GM20000 (cell line): ENCODE data around the gene SLC17A5.

Experiments
- DNase-seq: peaks from one replicate; pipeline ENCODE4 v3.0.0; 2012; ENCODE audit warnings: low spot score
- TF ChIP-seq, protein P1 (sequence below): IDR thresholded peaks from 2 replicates; pipeline ENCODE4 v1.5.1; 2012; ENCODE audit warnings: mild to moderate bottlenecking, control low read depth; ENCODE audit errors: extremely low read depth, missing control alignments

Gene SLC17A5

DNA sequence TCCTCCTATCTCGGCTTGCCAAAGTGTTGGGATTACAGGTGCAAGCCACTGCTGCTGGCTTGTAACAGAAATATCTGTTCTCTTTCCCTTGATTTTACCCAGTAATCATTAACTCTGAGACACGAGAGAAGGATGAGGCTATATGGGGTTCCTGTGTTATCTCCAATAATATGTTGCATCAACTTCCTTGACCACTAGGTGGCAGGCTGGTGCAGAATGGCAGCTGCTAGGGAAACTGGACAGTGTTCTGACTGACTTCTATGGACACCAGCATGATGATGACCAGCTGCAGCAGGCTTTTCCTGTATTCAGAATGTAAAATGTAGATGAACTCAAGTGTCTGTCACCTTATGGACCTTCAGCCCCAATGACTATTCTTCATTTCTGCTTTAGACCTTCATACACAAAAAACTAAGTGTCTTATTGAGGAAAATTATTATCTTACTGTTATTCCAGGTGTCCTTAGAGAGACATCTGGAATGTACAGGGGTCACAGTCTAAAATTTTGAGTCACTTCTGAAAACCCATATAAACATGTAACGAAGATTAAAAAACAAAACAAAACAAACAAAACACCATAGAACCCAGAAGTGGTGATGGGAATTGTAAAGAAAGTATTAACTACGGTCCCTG lies 21.8 kb upstream of the SLC17A5 start:
- peak; percentile 74 for DNase-seq
- TF ChIP-seq, protein P1, sequence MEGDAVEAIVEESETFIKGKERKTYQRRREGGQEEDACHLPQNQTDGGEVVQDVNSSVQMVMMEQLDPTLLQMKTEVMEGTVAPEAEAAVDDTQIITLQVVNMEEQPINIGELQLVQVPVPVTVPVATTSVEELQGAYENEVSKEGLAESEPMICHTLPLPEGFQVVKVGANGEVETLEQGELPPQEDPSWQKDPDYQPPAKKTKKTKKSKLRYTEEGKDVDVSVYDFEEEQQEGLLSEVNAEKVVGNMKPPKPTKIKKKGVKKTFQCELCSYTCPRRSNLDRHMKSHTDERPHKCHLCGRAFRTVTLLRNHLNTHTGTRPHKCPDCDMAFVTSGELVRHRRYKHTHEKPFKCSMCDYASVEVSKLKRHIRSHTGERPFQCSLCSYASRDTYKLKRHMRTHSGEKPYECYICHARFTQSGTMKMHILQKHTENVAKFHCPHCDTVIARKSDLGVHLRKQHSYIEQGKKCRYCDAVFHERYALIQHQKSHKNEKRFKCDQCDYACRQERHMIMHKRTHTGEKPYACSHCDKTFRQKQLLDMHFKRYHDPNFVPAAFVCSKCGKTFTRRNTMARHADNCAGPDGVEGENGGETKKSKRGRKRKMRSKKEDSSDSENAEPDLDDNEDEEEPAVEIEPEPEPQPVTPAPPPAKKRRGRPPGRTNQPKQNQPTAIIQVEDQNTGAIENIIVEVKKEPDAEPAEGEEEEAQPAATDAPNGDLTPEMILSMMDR: peak; percentile 64

DNA sequence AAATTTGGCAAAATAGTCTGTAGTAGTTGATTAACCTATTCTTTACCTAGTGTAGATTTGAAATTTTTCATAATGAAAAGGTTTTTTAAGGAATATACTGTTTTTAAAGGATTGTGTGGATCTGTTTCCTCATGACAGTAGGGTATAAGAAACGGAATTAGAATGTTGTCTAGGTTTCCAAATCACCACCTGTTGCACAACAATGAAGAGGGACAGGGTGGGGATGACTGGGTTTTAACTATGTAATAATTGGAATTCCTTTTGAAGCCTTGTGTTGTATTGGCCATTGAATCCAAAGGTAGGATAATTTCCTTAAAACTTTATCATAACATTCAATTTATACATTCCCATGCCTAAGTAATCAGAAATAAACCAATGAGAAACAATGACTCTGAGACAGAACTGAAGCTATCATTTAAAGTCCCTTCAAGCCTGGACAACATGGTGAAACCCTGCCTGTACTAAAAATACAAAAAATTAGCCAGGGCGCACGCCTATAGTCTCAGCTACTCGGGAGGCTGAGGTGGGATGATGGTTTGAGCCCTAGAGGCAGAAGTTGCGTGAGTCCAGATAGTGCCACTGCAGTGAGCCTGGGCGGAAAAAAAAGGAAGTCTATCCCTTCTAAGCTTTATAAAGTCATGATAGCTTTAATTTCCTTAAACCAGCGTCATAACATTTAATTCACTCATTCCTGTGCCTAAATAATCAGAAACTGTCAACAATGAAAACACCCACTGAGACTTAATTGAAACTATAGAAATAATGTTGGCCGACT lies 18.3 kb upstream of the SLC17A5 start:
- DNase-seq: no peak

DNA sequence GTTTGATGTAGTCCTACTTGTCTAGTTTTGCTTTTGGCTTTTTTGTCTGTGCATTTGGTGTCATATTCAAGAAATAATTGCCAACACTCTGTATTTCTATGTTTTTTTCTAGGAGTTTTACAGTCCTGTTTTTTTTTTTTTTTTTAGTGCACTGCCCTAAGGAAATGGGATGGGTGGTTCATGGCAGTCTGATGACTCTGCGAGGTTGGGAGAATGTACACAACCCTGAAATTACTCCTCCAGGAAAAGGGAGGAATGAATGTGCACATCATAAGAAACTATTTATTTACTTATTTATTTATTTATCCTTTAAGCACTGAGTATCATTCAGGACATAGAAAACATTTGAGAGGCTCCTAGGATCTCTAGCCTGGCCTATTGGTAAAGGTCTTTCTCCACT lies 15.2 kb upstream of the SLC17A5 start:
- no peak for DNase-seq
- TF ChIP-seq, protein P1: no peak

More for the DNA sequence above, 18.3 kb upstream of the SLC17A5 start:
- TF ChIP-seq, protein P1: no peak

DNA sequence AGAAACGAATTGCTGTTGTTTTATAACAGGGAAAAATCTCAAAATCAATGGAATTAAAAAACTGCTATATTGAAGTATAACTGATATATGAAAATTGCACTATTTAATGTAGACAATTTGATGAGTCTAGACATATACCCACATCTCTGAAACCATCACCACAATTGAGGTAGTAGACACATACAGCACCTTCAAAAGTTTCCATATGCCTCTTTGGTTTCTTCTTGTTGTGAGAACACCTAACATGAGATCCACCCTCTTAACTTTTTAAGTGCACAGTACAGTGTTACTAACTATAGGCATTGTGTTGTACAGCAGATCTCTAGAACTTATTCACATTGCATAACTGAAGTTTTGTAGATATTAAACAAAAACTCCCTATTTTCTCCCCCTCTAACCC lies 14.0 kb upstream of the SLC17A5 start:
- TF ChIP-seq, protein P1: no peak
- no peak for DNase-seq

DNA sequence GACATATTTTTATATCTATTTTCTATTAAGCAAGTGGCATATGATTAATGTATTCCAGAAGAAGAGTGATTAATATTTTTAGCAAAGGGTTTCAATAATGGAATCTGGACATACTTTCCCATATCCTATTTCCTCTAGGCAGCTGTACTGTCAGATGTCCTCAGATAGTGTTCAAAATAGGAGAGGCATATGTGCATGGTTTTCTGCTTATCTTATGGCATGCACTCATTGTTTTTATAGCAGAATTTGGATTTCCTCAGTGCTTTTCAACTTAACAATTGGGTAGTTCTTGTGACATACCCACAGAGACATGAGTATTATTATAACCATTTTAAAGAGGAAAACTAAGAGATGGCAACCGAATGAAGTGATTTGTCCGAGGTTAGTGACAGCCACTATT lies 12.6 kb upstream of the SLC17A5 start:
- no peak for DNase-seq
- TF ChIP-seq, protein P1: no peak

DNA sequence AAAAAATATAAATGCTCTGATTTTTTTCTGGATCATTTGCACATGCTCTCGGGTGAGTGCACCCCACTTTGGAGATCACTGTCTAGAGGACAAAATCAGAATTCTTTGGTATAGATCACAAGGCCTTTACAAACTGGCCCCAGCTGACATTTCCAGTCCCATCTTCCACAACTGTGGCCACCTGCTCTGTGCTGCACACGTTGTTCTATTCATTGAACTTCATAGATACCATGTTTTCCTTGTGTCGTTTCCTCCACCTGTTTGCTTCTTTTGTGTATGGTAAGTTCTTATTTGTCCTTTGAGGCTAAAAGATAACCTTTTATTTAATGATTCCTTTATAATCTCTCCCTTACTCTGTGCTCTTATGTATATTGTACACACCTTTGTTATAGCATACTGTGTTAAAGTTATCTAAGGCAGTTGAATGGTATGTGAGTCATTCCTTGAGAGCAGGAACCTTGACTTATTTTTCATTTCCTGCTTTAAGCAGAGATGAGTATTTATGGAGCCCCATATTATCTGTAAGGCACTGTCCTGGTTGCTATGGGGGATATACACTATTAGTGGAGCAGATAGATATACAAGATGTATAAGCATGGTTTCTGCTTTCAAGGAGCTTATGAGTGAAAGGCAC lies 12.0 kb upstream of the SLC17A5 start:
- TF ChIP-seq, protein P1: no peak
- DNase-seq: no peak

DNA sequence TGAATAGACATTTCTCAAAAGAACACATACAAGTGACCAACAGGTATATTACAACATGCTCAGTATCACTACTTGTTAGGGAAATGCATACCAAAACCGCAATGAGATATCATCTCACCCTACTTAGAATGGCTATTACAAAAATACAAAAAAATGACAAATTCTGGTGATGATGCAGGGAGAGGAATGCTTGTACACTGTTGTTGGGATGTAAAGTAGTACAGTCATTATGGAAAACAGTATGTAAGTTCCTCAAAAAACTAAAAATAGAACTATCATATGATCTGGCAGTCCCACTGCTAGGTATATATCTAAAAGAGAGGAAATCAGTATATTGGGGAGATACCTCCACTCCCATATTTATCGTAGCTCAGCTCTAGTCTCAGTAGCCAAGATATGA lies 10.9 kb upstream of the SLC17A5 start:
- TF ChIP-seq, protein P1: no peak
- no peak for DNase-seq
